Activated B cell treated with CpG ODN at 0.5 μM for 24 hours (primary cell): Measurements from ENCODE around the gene GLRA2. TPM values are rescaled to one million over a fixed set of nuclear protein-coding genes. Genes with fewer than 3 reads are reported as not detected.

Experiments
- ATAC-seq: fragments of 200-7000 bp; cut with Tn5 transposase; one replicate; pipeline ENCODE4 v1.10.0; 2021; ENCODE audit warnings: low read depth, mild to moderate bottlenecking, moderate library complexity
- CTCF ChIA-PET: fragments of 350-600 bp; sonication (Branson Sonifier 250); formaldehyde crosslinking; loops from one replicate; lab custom pipeline; 2021; ENCODE audit warnings: antibody characterized with exemption; lab: Charles Lee
- POLR2A ChIA-PET: fragments of 350-600 bp; sonication (Branson Sonifier 250); formaldehyde crosslinking; loops from one replicate; lab custom pipeline; 2021; ENCODE audit warnings: antibody characterized with exemption; lab: Charles Lee
- DNase-seq: peaks from one replicate; pipeline ENCODE4 v3.0.0; 2022
- H3K27ac Mint-ChIP-seq: one replicate; pipeline ENCODE4 v1.8.0; 2020; ENCODE audit warnings: mixed read lengths
- H3K27me3 Mint-ChIP-seq: one replicate; pipeline ENCODE4 v1.8.0; 2021; ENCODE audit warnings: mixed read lengths
- H3K36me3 Mint-ChIP-seq: one replicate; pipeline ENCODE4 v1.8.0; 2021; ENCODE audit warnings: low read depth, mixed read lengths
- H3K4me1 Mint-ChIP-seq: one replicate; pipeline ENCODE4 v1.8.0; 2021; ENCODE audit warnings: mixed read lengths
- H3K4me3 Mint-ChIP-seq: one replicate; pipeline ENCODE4 v1.8.0; 2020; ENCODE audit warnings: mild to moderate bottlenecking, mixed read lengths
- H3K9me3 Mint-ChIP-seq: one replicate; pipeline ENCODE4 v1.8.0; 2020; ENCODE audit warnings: mixed read lengths
- intact Hi-C: fragments of 100-400 bp; cut with micrococcal nuclease; formaldehyde crosslinking; loops from one replicate; pipeline ENCODE4 v1.15.1; 2024
- total RNA-seq: library from RNA; stranded (reverse); gene quantifications from 2 replicates; pipeline ENCODE4 v1.2.3, GENCODE V29; 2022
- TF ChIP-seq, protein P1 (sequence below): fragments of 200-600 bp; IDR thresholded peaks from one replicate; pipeline ENCODE4 v1.8.0; 2022; ENCODE audit warnings: antibody characterized with exemption, mild to moderate bottlenecking

The GLRA2 gene
- total RNA-seq, 1 donor from 2014 or later, result not detected

DNA sequence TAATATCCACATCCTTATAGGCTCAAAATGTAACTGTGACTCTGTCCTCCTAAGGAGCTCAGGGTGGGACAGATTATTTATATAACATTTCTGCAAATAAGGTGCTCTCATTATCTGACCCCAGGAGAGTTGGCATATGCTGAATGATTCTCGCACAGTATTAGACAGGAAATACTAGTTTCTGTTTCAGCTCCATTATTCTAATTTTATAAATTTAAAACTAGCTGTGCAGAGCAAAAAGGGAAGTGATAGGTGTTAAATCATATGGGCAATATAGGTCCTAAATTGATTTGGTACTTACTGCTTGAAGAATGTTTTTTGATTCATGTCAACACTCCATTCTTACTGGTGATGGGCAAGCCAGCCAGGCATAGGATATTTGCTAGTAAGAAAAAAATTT is 141.5 kb downstream of the GLRA2 start:
- Mint-ChIP-seq H3K9me3 (no peaks in the 10 kb centered on the region), H3K27me3 (no peaks in the 10 kb centered on the region), H3K36me3 (no peaks in the 10 kb centered on the region), H3K27ac (peak overlapping the region; percentile 86), H3K4me1 (peaks cover 56% of the 10 kb centered on the region), H3K4me3 (peak overlapping the region; percentile 44)
- intact Hi-C loops, result loop anchor here (1.0 to 5.0 kb wide), 2 partner anchors 202 to 644 kb away; partner anchors contain the start of genes FANCB, GEMIN8 and MOSPD2
- DNase-seq (no peak), ATAC-seq (peak; percentile 59)
- ChIA-PET CTCF (no interaction called here), POLR2A (interaction anchor here (0.5 kb wide), 1 partner anchor 1159 kb away, joined by 3 read pairs; no protein-coding TSS in a partner anchor)
- TF ChIP-seq, protein P1, sequence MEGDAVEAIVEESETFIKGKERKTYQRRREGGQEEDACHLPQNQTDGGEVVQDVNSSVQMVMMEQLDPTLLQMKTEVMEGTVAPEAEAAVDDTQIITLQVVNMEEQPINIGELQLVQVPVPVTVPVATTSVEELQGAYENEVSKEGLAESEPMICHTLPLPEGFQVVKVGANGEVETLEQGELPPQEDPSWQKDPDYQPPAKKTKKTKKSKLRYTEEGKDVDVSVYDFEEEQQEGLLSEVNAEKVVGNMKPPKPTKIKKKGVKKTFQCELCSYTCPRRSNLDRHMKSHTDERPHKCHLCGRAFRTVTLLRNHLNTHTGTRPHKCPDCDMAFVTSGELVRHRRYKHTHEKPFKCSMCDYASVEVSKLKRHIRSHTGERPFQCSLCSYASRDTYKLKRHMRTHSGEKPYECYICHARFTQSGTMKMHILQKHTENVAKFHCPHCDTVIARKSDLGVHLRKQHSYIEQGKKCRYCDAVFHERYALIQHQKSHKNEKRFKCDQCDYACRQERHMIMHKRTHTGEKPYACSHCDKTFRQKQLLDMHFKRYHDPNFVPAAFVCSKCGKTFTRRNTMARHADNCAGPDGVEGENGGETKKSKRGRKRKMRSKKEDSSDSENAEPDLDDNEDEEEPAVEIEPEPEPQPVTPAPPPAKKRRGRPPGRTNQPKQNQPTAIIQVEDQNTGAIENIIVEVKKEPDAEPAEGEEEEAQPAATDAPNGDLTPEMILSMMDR, result no peak

DNA sequence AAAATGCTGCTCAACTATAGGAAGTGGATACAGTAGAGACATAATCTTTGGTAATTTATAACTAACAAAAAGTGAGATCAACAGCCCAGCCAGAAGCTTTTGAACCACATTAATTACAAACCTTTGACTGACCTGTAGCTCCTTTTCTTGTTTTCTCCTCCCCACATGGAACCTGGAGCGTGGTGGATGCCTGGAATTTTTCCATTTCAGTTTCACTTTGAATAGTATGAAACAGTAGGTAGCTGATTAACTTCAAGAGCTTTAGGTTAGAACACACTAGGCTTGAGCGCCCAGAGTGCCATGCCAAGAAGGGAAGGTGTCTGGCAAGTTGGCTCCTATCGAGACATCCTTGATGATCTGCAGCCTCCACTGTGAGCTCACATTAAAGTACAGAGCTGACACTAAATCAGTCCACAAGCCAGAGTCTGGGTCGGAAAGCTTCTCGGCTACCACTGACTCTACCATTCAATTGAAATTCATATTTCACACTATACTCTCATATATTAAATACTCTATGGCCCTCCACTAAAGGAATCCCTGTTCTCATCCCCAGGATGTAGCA is 143.4 kb downstream of the GLRA2 start:
- Mint-ChIP-seq H3K27me3 (no peaks in the 10 kb centered on the region), H3K4me1 (peaks cover 56% of the 10 kb centered on the region), H3K9me3 (no peaks in the 10 kb centered on the region), H3K4me3 (no peak overlapping the region), H3K36me3 (no peaks in the 10 kb centered on the region), H3K27ac (no peak overlapping the region)
- no peak for ATAC-seq
- DNase-seq, result no peak
- TF ChIP-seq, protein P1, result no peak
- ChIA-PET CTCF (no interaction called here), POLR2A (no interaction called here)
- intact Hi-C loops, result loop anchor here (5.0 kb wide), 1 partner anchor 645 kb away; the partner anchor contains the start of gene GEMIN8

DNA sequence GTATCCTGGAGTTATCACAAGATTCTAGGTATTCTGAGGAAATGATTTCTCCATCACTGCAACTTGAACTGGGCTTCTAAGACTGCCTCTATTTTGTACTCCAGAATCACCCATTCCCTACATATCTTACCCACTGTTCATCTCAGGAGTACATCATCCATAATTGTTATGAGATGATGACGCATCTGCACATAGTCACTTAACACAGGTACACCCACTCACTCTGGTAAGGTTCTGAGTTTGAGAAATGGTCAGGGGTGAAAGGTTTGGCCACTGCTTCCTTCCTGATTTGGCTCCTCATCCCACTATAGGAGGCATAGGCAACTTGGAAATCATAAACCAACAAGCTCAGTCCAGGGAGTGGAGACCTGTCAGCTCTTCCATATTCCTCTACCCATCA is 143.9 kb downstream of the GLRA2 start:
- CTCF ChIA-PET, result no interaction called here
- Mint-ChIP-seq H3K9me3 (no peaks in the 10 kb centered on the region), H3K4me1 (peaks cover 56% of the 10 kb centered on the region), H3K4me3 (peak overlapping the region; percentile 32), H3K36me3 (no peaks in the 10 kb centered on the region), H3K27ac (peak overlapping the region; percentile 80), H3K27me3 (no peaks in the 10 kb centered on the region)
- ATAC-seq, result no peak
- intact Hi-C loops, result loop anchor here (5.0 kb wide), 1 partner anchor 646 kb away; the partner anchor contains the start of gene GEMIN8
- no peak for DNase-seq
- TF ChIP-seq, protein P1, result no peak
- POLR2A ChIA-PET, result no interaction called here

DNA sequence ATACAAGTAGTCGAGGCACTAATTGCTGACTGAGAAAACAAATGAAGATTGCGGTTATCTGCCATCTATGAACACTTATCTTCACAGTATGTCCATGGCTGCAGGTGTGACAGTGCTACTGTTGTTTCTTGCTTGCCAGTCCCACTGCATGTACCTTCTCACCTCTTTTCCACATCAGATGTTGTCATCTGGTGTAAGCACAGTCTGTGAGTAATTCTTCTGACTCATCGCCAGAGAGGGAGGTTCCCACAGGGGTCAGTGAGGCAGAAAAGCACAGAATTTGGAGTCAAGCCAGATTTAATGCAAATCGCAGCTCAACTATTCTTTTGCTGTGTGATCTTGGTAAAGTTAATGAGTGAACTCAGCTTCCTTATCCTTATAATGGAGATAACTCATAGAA is 144.4 kb downstream of the GLRA2 start:
- intact Hi-C loops, result loop anchor here (5.0 kb wide), 1 partner anchor 646 kb away; the partner anchor contains the start of gene GEMIN8
- Mint-ChIP-seq H3K9me3 (no peaks in the 10 kb centered on the region), H3K27me3 (no peaks in the 10 kb centered on the region), H3K36me3 (no peaks in the 10 kb centered on the region), H3K4me1 (peaks cover 56% of the 10 kb centered on the region), H3K4me3 (peak overlapping the region; percentile 35), H3K27ac (peak overlapping the region; percentile 80)
- TF ChIP-seq, protein P1, result no peak
- DNase-seq, result peak; percentile 12
- ATAC-seq, result peak; percentile 90
- ChIA-PET CTCF (no interaction called here), POLR2A (interaction anchor here (0.8 kb wide), 1 partner anchor 985 kb away, joined by 3 read pairs; the partner anchor contains the start of gene RAB9A)

DNA sequence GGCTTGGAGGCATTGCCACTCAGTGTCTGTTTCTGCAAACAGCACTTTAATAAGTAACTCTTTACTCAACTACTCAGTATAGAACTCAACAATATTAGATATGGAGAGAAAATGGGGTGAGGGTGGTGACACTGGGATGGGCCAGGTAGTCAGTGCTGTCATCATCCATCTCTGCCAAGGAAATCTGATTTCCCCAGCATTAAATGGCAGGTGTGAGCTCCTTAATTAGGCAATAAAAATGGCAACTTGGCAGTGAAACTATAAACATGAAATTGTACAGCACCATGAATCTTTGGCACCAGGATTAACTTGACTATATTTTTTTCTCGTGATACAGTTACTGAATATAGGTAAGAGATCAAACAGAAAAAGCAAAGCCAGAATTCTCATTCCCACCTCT is 146.2 kb downstream of the GLRA2 start:
- intact Hi-C loops, result no loop called here
- Mint-ChIP-seq H3K9me3 (no peaks in the 10 kb centered on the region), H3K4me1 (peaks cover 47% of the 10 kb centered on the region), H3K4me3 (no peak overlapping the region), H3K27ac (no peak overlapping the region), H3K27me3 (no peaks in the 10 kb centered on the region), H3K36me3 (no peaks in the 10 kb centered on the region)
- TF ChIP-seq, protein P1, result no peak
- ATAC-seq, result no peak
- ChIA-PET CTCF (no interaction called here), POLR2A (no interaction called here)
- DNase-seq, result no peak
